RCC 7860 (cell line): ENCODE measurements around the gene PTPRN2.
"Not testable (repeated sequence)": the region's sequence is repeated elsewhere in the genome, so short reads cannot be mapped to it uniquely, and the experiment has no call there.

ENCODE experiments used
- DNase-seq: peaks from one replicate; pipeline ENCODE4 v3.0.0-alpha.2; 2015; ENCODE audit warnings: low spot score
- FAIRE-seq: peaks from 2 replicates; lab custom pipeline; 2012; peaks lifted over from hg19 to GRCh38; lab: Jason Lieb, UNC

Gene PTPRN2

GRCh38 chr7:158376146-158376838, 211.3 kb downstream of the PTPRN2 start:
- not testable (repeated sequence) for DNase-seq, FAIRE-seq

GRCh38 chr7:158375034-158375433, 212.6 kb downstream of the PTPRN2 start:
- FAIRE-seq (no peak), DNase-seq (no peak)

GRCh38 chr7:158374586-158374985, 213.0 kb downstream of the PTPRN2 start:
- DNase-seq (no peak), FAIRE-seq (no peak)

GRCh38 chr7:158374146-158374545, 213.5 kb downstream of the PTPRN2 start:
- DNase-seq = no peak
- no peak for FAIRE-seq

GRCh38 chr7:158373476-158374133, 214.0 kb downstream of the PTPRN2 start:
- DNase-seq (no peak), FAIRE-seq (no peak)

GRCh38 chr7:158372400-158373342, 215.0 kb downstream of the PTPRN2 start:
- DNase-seq (no peak), FAIRE-seq (no peak)

GRCh38 chr7:158371856-158372255, 215.8 kb downstream of the PTPRN2 start:
- no peak for FAIRE-seq
- no peak for DNase-seq

GRCh38 chr7:158369866-158370265, 217.8 kb downstream of the PTPRN2 start:
- no peak for FAIRE-seq
- no peak for DNase-seq

- DNase-seq (no peak), FAIRE-seq (no peak)
These were observed 218.3 kb downstream of the PTPRN2 start for GRCh38 chr7:158369290-158369689.

GRCh38 chr7:158368449-158368848, 219.2 kb downstream of the PTPRN2 start:
- FAIRE-seq = no peak

GRCh38 chr7:158367634-158367982, 220.0 kb downstream of the PTPRN2 start:
- no peak for FAIRE-seq
- no peak for DNase-seq

More at GRCh38 chr7:158368449-158368848, 219.2 kb downstream of the PTPRN2 start:
- no peak for DNase-seq

GRCh38 chr7:158366916-158367633, 220.5 kb downstream of the PTPRN2 start:
- no peak for DNase-seq
- no peak for FAIRE-seq

- DNase-seq (no peak), FAIRE-seq (no peak)
These were observed 221.3 kb downstream of the PTPRN2 start for GRCh38 chr7:158366346-158366745.

GRCh38 chr7:158365267-158365666, 222.4 kb downstream of the PTPRN2 start:
- DNase-seq (no peak), FAIRE-seq (no peak)

GRCh38 chr7:158364451-158364850, 223.2 kb downstream of the PTPRN2 start:
- FAIRE-seq = no peak

GRCh38 chr7:158362912-158363905, 224.4 kb downstream of the PTPRN2 start:
- no peak for FAIRE-seq
- DNase-seq = no peak

More at GRCh38 chr7:158364451-158364850, 223.2 kb downstream of the PTPRN2 start:
- DNase-seq = no peak

GRCh38 chr7:158362001-158362400, 225.6 kb downstream of the PTPRN2 start:
- no peak for DNase-seq
- FAIRE-seq = no peak

GRCh38 chr7:158361326-158361946, 226.2 kb downstream of the PTPRN2 start:
- DNase-seq (no peak), FAIRE-seq (no peak)
